NCI-H510A treated with DMSO at 0.1 percent for 48 hours (cell line): ENCODE results near the gene CHST6.
"Not testable (repeated sequence)": the region's sequence is repeated elsewhere in the genome, so short reads cannot be mapped to it uniquely, and the experiment has no call there.

Source experiments
- DNase-seq: peaks from one replicate; lab custom pipeline; 2025; lab: John Stamatoyannopoulos, UW

The CHST6 gene

GRCh38 chr16:75433732-75434413 lies 61.4 kb downstream of the CHST6 start:
- DNase-seq = peak; percentile 93

GRCh38 chr16:75432828-75433731 lies 62.2 kb downstream of the CHST6 start, which contains the start of gene CFDP1:
Gene CFDP1, minus strand, starts transcription at chr16:75433503. Its CDS starts 151 bp downstream, at chr16:75433352.
- peak; percentile 93 for DNase-seq

GRCh38 chr16:75429621-75430403 lies 65.4 kb downstream of the CHST6 start:
- no peak for DNase-seq

- not testable (repeated sequence) for DNase-seq
These were observed 68.7 kb downstream of the CHST6 start for GRCh38 chr16:75426524-75426923.

GRCh38 chr16:75424105-75424762 lies 71.0 kb downstream of the CHST6 start:
- not testable (repeated sequence) for DNase-seq

GRCh38 chr16:75423723-75424104 lies 71.5 kb downstream of the CHST6 start:
- DNase-seq = no peak
